HEK293 (cell line): ENCODE measurements around the gene ARL14.

ENCODE experiments used
- CTCF ChIA-PET: fragments of 350-600 bp; formaldehyde crosslinking; extraction: SDS; loops from one replicate; lab custom pipeline; 2021; ENCODE audit warnings: antibody characterized with exemption; lab: Yijun Ruan, JAX
- POLR2A ChIA-PET: fragments of 300-600 bp; formaldehyde crosslinking; extraction: SDS; loops from one replicate; lab custom pipeline; 2020; ENCODE audit warnings: antibody characterized with exemption, inconsistent platforms; lab: Yijun Ruan, JAX
- H3K27ac ChIP-seq: fragments of 200-500 bp; sonication (Bioruptor generic); 2 replicates; pipeline ENCODE4 v1.5.1; 2014; ENCODE audit warnings: low read depth, low read length, control low read depth, inconsistent platforms; ENCODE audit errors: extremely low read depth
- H3K36me3 ChIP-seq, 2 experiments: fragments of 200-500 bp in 1 of 2; sonication (Bioruptor generic) in 1 of 2; 1 replicate in 1 of 2; 2 replicates in 1 of 2; pipeline ENCODE4 v1.5.1; 2014 to 2017; ENCODE audit warnings: inconsistent platforms in 2 of 2, low read length in 2 of 2; ENCODE audit not compliant: control insufficient read depth in 2 of 2, insufficient read depth in 1 of 2
- H3K4me1 ChIP-seq: fragments of 200-500 bp; sonication (Bioruptor generic); 2 replicates; pipeline ENCODE4 v1.5.1; 2014; ENCODE audit warnings: mild to moderate bottlenecking, low read length, inconsistent platforms; ENCODE audit not compliant: control insufficient read depth, insufficient read depth
- H3K4me3 ChIP-seq: 2 replicates; pipeline ENCODE4 v1.5.1; 2011; ENCODE audit warnings: low read depth, mild to moderate bottlenecking, control low read depth, low read length, moderate library complexity
- H3K9me3 ChIP-seq: fragments of 200-500 bp; sonication (Bioruptor generic); 2 replicates; pipeline ENCODE4 v1.5.1; 2014; ENCODE audit warnings: low read depth, low read length, inconsistent platforms; ENCODE audit not compliant: control insufficient read depth, insufficient read depth
- ATF2 ChIP-seq: fragments of 450-650 bp; formaldehyde crosslinking; IDR thresholded peaks from 2 replicates; pipeline ENCODE4 v1.5.1; 2016; ENCODE audit warnings: missing biosample characterization, missing genetic modification characterization, low read depth
- GFI1B ChIP-seq: fragments of 450-650 bp; formaldehyde crosslinking; IDR thresholded peaks from 2 replicates; pipeline ENCODE4 v1.5.1; 2016; ENCODE audit warnings: missing biosample characterization, missing genetic modification characterization
- GLIS1 ChIP-seq: fragments of 450-650 bp; formaldehyde crosslinking; IDR thresholded peaks from 2 replicates; pipeline ENCODE4 v1.5.1; 2016; ENCODE audit warnings: missing biosample characterization, missing genetic modification characterization
- HOXD13 ChIP-seq: sonication (generic); formaldehyde crosslinking; IDR thresholded peaks from 2 replicates; pipeline ENCODE4 v1.8.0; 2022; ENCODE audit warnings: missing genetic modification reagents, borderline replicate concordance
- KLF1 ChIP-seq: fragments of 450-650 bp; formaldehyde crosslinking; IDR thresholded peaks from 2 replicates; pipeline ENCODE4 v1.5.1; 2016; ENCODE audit warnings: missing biosample characterization, missing genetic modification characterization
- KLF10 ChIP-seq: fragments of 450-650 bp; IDR thresholded peaks from 2 replicates; pipeline ENCODE4 v1.5.1; 2018; ENCODE audit warnings: missing biosample characterization, mild to moderate bottlenecking, missing genetic modification characterization
- SCRT2 ChIP-seq: fragments of 450-650 bp; formaldehyde crosslinking; IDR thresholded peaks from 2 replicates; pipeline ENCODE4 v1.5.1; 2016; ENCODE audit warnings: missing biosample characterization, missing genetic modification characterization
- WT1 ChIP-seq: fragments of 450-650 bp; formaldehyde crosslinking; IDR thresholded peaks from 2 replicates; pipeline ENCODE4 v1.5.1; 2016; ENCODE audit warnings: missing biosample characterization, missing genetic modification characterization
- YY1 ChIP-seq: fragments of 450-650 bp; formaldehyde crosslinking; IDR thresholded peaks from 2 replicates; pipeline ENCODE4 v1.5.1; 2018; ENCODE audit warnings: missing biosample characterization, missing genetic modification characterization
- ZBTB8A ChIP-seq: fragments of 450-650 bp; formaldehyde crosslinking; IDR thresholded peaks from 2 replicates; pipeline ENCODE4 v1.5.1; 2016; ENCODE audit warnings: missing biosample characterization, missing genetic modification characterization
- ZNF157 ChIP-seq: fragments of 450-650 bp; formaldehyde crosslinking; IDR thresholded peaks from 2 replicates; pipeline ENCODE4 v1.5.1; 2016; ENCODE audit warnings: missing biosample characterization, missing genetic modification characterization
- ZNF169 ChIP-seq: fragments of 450-650 bp; formaldehyde crosslinking; IDR thresholded peaks from 2 replicates; pipeline ENCODE4 v1.5.1; 2016; ENCODE audit warnings: missing biosample characterization, missing genetic modification characterization
- ZNF174 ChIP-seq: fragments of 450-650 bp; formaldehyde crosslinking; IDR thresholded peaks from 2 replicates; pipeline ENCODE4 v1.5.0; 2017; ENCODE audit warnings: missing biosample characterization, mild to moderate bottlenecking, missing genetic modification characterization
- ZNF175 ChIP-seq: fragments of 450-650 bp; formaldehyde crosslinking; IDR thresholded peaks from 2 replicates; pipeline ENCODE4 v1.5.1; 2016; ENCODE audit warnings: missing biosample characterization, missing genetic modification characterization
- ZNF24 ChIP-seq: fragments of 450-650 bp; formaldehyde crosslinking; IDR thresholded peaks from 2 replicates; pipeline ENCODE4 v1.5.1; 2016; ENCODE audit warnings: missing biosample characterization, missing genetic modification characterization
- ZNF26 ChIP-seq: fragments of 450-650 bp; formaldehyde crosslinking; IDR thresholded peaks from 2 replicates; pipeline ENCODE4 v1.5.1; 2016; ENCODE audit warnings: missing biosample characterization, missing genetic modification characterization
- ZNF266 ChIP-seq: fragments of 450-650 bp; formaldehyde crosslinking; IDR thresholded peaks from 2 replicates; pipeline ENCODE4 v1.5.1; 2016; ENCODE audit warnings: missing biosample characterization, missing genetic modification characterization, low read depth
- ZNF274 ChIP-seq, 2 experiments: fragments of 200-500 bp in 1 of 2; fragments of 450-650 bp in 1 of 2; sonication (Bioruptor generic) in 1 of 2; formaldehyde crosslinking in 1 of 2; IDR thresholded peaks; 2 replicates each; pipeline versions ENCODE4 v1.5.1 to v1.6.1; 2014 to 2016; ENCODE audit warnings: borderline replicate concordance in 1 of 2, inconsistent platforms in 1 of 2, low read length in 1 of 2, missing biosample characterization in 1 of 2, missing genetic modification characterization in 1 of 2
- ZNF311 ChIP-seq: fragments of 450-650 bp; formaldehyde crosslinking; IDR thresholded peaks from 2 replicates; pipeline ENCODE4 v1.5.1; 2017; ENCODE audit warnings: missing biosample characterization, missing genetic modification characterization, borderline replicate concordance
- ZNF335 ChIP-seq: fragments of 450-650 bp; formaldehyde crosslinking; conservative IDR thresholded peaks from 2 replicates; pipeline ENCODE4 v1.5.1; 2016; ENCODE audit warnings: missing biosample characterization, missing genetic modification characterization
- ZNF341 ChIP-seq: fragments of 450-650 bp; formaldehyde crosslinking; IDR thresholded peaks from 2 replicates; pipeline ENCODE4; 2016; ENCODE audit warnings: low read depth, missing biosample characterization, missing genetic modification characterization
- ZNF501 ChIP-seq: fragments of 450-650 bp; formaldehyde crosslinking; IDR thresholded peaks from 2 replicates; pipeline ENCODE4 v1.5.1; 2016; ENCODE audit warnings: missing biosample characterization, missing genetic modification characterization
- ZNF548 ChIP-seq: fragments of 450-650 bp; formaldehyde crosslinking; IDR thresholded peaks from 2 replicates; pipeline ENCODE4 v1.5.1; 2016; ENCODE audit warnings: missing biosample characterization, missing genetic modification characterization
- ZNF558 ChIP-seq: fragments of 450-650 bp; formaldehyde crosslinking; IDR thresholded peaks from 2 replicates; pipeline ENCODE4 v1.5.1; 2016; ENCODE audit warnings: missing biosample characterization, missing genetic modification characterization
- ZNF610 ChIP-seq: fragments of 450-650 bp; formaldehyde crosslinking; IDR thresholded peaks from 2 replicates; pipeline ENCODE4 v1.5.1; 2016; ENCODE audit warnings: missing biosample characterization, missing genetic modification characterization, borderline replicate concordance
- ZNF626 ChIP-seq: fragments of 450-650 bp; sonication (Bioruptor Pico); formaldehyde crosslinking; IDR thresholded peaks from 2 replicates; pipeline ENCODE4 v1.5.1; 2018; ENCODE audit warnings: missing biosample characterization, missing genetic modification characterization, inconsistent platforms
- ZNF664 ChIP-seq: fragments of 450-650 bp; formaldehyde crosslinking; IDR thresholded peaks from 2 replicates; pipeline ENCODE4 v1.5.1; 2016; ENCODE audit warnings: missing biosample characterization, missing genetic modification characterization
- ZNF791 ChIP-seq: fragments of 450-650 bp; formaldehyde crosslinking; IDR thresholded peaks from 2 replicates; pipeline ENCODE4 v1.5.1; 2016; ENCODE audit warnings: missing biosample characterization, missing genetic modification characterization
- ZSCAN30 ChIP-seq: fragments of 450-650 bp; IDR thresholded peaks from 2 replicates; pipeline ENCODE4 v1.5.1; 2018; ENCODE audit warnings: missing biosample characterization, mild to moderate bottlenecking, missing genetic modification characterization, moderate library complexity
- TF ChIP-seq, protein P1 (sequence below): fragments of 450-650 bp; formaldehyde crosslinking; IDR thresholded peaks from 2 replicates; pipeline ENCODE4 v1.5.1; 2016; ENCODE audit warnings: missing biosample characterization, missing genetic modification characterization
- TF ChIP-seq, protein P2 (sequence below): fragments of 450-650 bp; formaldehyde crosslinking; IDR thresholded peaks from 2 replicates; pipeline ENCODE4 v1.5.1; 2016; ENCODE audit warnings: missing biosample characterization, missing genetic modification characterization, low read depth

Gene ARL14

GRCh38 chr3:160697637-160698380 is 20.8 kb downstream of the ARL14 start:
- Histone ChIP-seq H3K36me3 (no peaks in the 10 kb centered on the region), H3K4me3 (no peak overlapping the region), H3K27ac (peak overlapping the region; percentile 38; the same call in 1 of the 2 replicates), H3K9me3 (no peaks in the 10 kb centered on the region), H3K4me1 (peaks cover 7% of the 10 kb centered on the region; the same call in 1 of the 2 replicates)
- ChIA-PET POLR2A (interaction anchor here (0.9 kb wide), 1 partner anchor 129 kb away, joined by 3 read pairs; no protein-coding TSS in a partner anchor), CTCF (interaction anchor here (0.7 to 1.3 kb wide), 5 partner anchors 10 to 241 kb away, joined by 3 to 6 read pairs (median 5); no protein-coding TSS in a partner anchor)
- no peak for TF ChIP-seq ZNF664
- TF ChIP-seq SCRT2 (tag by site-specific recombination): peak; percentile 63; the same call in 1 of the 2 replicates
- peak; percentile 81 for TF ChIP-seq GLIS1
- TF ChIP-seq ZNF266 (tag by site-specific recombination): no peak
- no peak for TF ChIP-seq ZNF169 (tag by site-specific recombination)
- no peak for TF ChIP-seq ZNF548
- TF ChIP-seq, protein P1, sequence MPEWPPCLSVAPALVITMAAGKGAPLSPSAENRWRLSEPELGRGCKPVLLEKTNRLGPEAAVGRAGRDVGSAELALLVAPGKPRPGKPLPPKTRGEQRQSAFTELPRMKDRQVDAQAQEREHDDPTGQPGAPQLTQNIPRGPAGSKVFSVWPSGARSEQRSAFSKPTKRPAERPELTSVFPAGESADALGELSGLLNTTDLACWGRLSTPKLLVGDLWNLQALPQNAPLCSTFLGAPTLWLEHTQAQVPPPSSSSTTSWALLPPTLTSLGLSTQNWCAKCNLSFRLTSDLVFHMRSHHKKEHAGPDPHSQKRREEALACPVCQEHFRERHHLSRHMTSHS (tag by site-specific recombination): peak; percentile 78; the same call in 1 of the 2 replicates
- TF ChIP-seq ZNF791 (tag by site-specific recombination): no peak
- TF ChIP-seq ZNF174 (tag by site-specific recombination): no peak
- no peak for TF ChIP-seq ZNF274 (IDR thresholded peaks at IDR 0.05; ENCODE audit: low read length)
- TF ChIP-seq ZNF274 (tag by site-specific recombination; IDR thresholded peaks at IDR 0.05; ENCODE audit: borderline replicate concordance): no peak
- no peak for TF ChIP-seq ZNF341 (tag by site-specific recombination)
- TF ChIP-seq ZSCAN30 (tag by site-specific recombination): no peak
- TF ChIP-seq HOXD13 (CRISPR knock-in tag): peak; percentile 44; the same call in 1 of the 2 replicates
- TF ChIP-seq ZNF175 (tag by site-specific recombination): no peak
- TF ChIP-seq ZNF311: no peak
- no peak for TF ChIP-seq KLF1 (tag by site-specific recombination)
- peak; percentile 75 for TF ChIP-seq ZNF335 (tag by site-specific recombination)
- no peak for TF ChIP-seq ATF2 (tag by site-specific recombination)
- TF ChIP-seq, protein P2, sequence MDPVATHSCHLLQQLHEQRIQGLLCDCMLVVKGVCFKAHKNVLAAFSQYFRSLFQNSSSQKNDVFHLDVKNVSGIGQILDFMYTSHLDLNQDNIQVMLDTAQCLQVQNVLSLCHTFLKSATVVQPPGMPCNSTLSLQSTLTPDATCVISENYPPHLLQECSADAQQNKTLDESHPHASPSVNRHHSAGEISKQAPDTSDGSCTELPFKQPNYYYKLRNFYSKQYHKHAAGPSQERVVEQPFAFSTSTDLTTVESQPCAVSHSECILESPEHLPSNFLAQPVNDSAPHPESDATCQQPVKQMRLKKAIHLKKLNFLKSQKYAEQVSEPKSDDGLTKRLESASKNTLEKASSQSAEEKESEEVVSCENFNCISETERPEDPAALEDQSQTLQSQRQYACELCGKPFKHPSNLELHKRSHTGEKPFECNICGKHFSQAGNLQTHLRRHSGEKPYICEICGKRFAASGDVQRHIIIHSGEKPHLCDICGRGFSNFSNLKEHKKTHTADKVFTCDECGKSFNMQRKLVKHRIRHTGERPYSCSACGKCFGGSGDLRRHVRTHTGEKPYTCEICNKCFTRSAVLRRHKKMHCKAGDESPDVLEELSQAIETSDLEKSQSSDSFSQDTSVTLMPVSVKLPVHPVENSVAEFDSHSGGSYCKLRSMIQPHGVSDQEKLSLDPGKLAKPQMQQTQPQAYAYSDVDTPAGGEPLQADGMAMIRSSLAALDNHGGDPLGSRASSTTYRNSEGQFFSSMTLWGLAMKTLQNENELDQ (tag by site-specific recombination): no peak
- no peak for TF ChIP-seq YY1 (tag by site-specific recombination)
- TF ChIP-seq GFI1B (tag by site-specific recombination): no peak
- TF ChIP-seq KLF10 (tag by site-specific recombination): peak; percentile 63
- TF ChIP-seq ZBTB8A (tag by site-specific recombination): peak; percentile 68
- peak; percentile 68; the same call in 1 of the 2 replicates for TF ChIP-seq ZNF24 (tag by site-specific recombination)
- TF ChIP-seq ZNF501 (tag by site-specific recombination): no peak
- no peak for TF ChIP-seq ZNF626 (tag by site-specific recombination)
- TF ChIP-seq ZNF157: no peak
- TF ChIP-seq ZNF610: no peak
- TF ChIP-seq WT1 (tag by site-specific recombination): peak; percentile 70
- no peak for TF ChIP-seq ZNF26 (tag by site-specific recombination)
- 0 out of 2 replicates have a peak, but pooled peaks have one; percentile 52 for TF ChIP-seq ZNF558 (tag by site-specific recombination)
